Subcutaneous adipose tissue (tissue), 4 donors: ENCODE data around the gene NTN1. TPM values are rescaled to one million over a fixed set of nuclear protein-coding genes. Genes with fewer than 3 reads are reported as not detected.

ENCODE experiments used
- CTCF ChIP-seq: fragments of 450-650 bp; IDR thresholded peaks from one replicate; pipeline ENCODE4 v1.5.1; 2016; ENCODE audit warnings: low read depth, mild to moderate bottlenecking, control low read depth, antibody characterized with exemption, moderate library complexity
- total RNA-seq, 4 donors: library from RNA; depleted of rRNA; stranded (reverse); fragments of >200 nt; gene quantifications; one replicate each; pipeline ENCODE4 v1.1.0, GENCODE V29; 2016

The NTN1 gene
- total RNA-seq, 4 donors from 2014 or later: 0.85 to 7.9 (median 3.2) TPM

- TF ChIP-seq CTCF: no peak
These were observed 203.2 kb downstream of the NTN1 start for GRCh38 chr17:9224485-9224884.

GRCh38 chr17:9225305-9226101 is 204.2 kb downstream of the NTN1 start:
- no peak for TF ChIP-seq CTCF

GRCh38 chr17:9226130-9226793 is 205.0 kb downstream of the NTN1 start:
- TF ChIP-seq CTCF: no peak

GRCh38 chr17:9226794-9227135 is 205.5 kb downstream of the NTN1 start:
- no peak for TF ChIP-seq CTCF

GRCh38 chr17:9227819-9228407 is 206.6 kb downstream of the NTN1 start:
- TF ChIP-seq CTCF: no peak

- TF ChIP-seq CTCF: no peak
These were observed 207.3 kb downstream of the NTN1 start for GRCh38 chr17:9228408-9229159.
